ENCODE results near the gene ZIK1.

Gene ZIK1

GRCh38 chr19:57613941-57614743 lies 30.2 kb downstream of the ZIK1 start, which contains the start of gene ZNF134:
Gene ZNF134 (plus strand): TSS chr19:57614242. CDS start chr19:57619469, 5,227 bp downstream.
- peak; percentile 92 for DNase-seq

- DNase-seq: no peak
Measured at GRCh38 chr19:57615346-57615745, 31.4 kb downstream of the ZIK1 start.

- no peak for DNase-seq
Measured at GRCh38 chr19:57620673-57621348, 36.9 kb downstream of the ZIK1 start.

- DNase-seq: no peak
Measured at GRCh38 chr19:57623091-57623490, 39.1 kb downstream of the ZIK1 start.

GRCh38 chr19:57632987-57633831 lies 49.3 kb downstream of the ZIK1 start, which contains the start of gene ZNF211:
Gene ZNF211 (plus strand): TSS chr19:57633168. CDS start chr19:57633347, 179 bp downstream.
- DNase-seq: peak; percentile 92

- no peak for DNase-seq
Measured at GRCh38 chr19:57633832-57634131, 49.8 kb downstream of the ZIK1 start.

- DNase-seq: no peak
Measured at GRCh38 chr19:57637379-57637778, 53.4 kb downstream of the ZIK1 start.

GRCh38 chr19:57641715-57642234 lies 57.8 kb downstream of the ZIK1 start:
- DNase-seq: no peak

GRCh38 chr19:57642396-57643046 lies 58.6 kb downstream of the ZIK1 start:
- DNase-seq: no peak

Data from CD4-positive, alpha-beta T cell treated with Interleukin-21 for 1 hour (primary cell).